GM23248 (cell line): Measurements from ENCODE around the gene PRKCB.

Experiments used
- EZH2 ChIP-seq: fragments of 200-600 bp; sonication (generic); IDR thresholded peaks from 2 replicates; pipeline ENCODE4 v1.6.1; 2018; ENCODE audit warnings: antibody characterized with exemption, mild to moderate bottlenecking; ENCODE audit not compliant: insufficient read depth, poor library complexity, severe bottlenecking
- EZH2phosphoT487 ChIP-seq: fragments of 200-600 bp; sonication (generic); IDR thresholded peaks from 2 replicates; pipeline ENCODE4 v1.6.1; 2018; ENCODE audit warnings: antibody characterized with exemption, moderate library complexity, mild to moderate bottlenecking, low read depth; ENCODE audit not compliant: insufficient read depth

- TF ChIP-seq EZH2phosphoT487 (no peak), EZH2 (no peak)
These were observed 22.1 kb downstream of the PRKCB start for GRCh38 chr16:23857881-23858269.
